ENCODE data around the gene SEC14L2.

The SEC14L2 gene

GRCh38 chr22:30396871-30397655, at the start of gene SEC14L2:
TSS of gene SEC14L2 (plus strand) at chr22:30397018. CDS start at chr22:30397117, 99 bp downstream.
- peak; percentile 37 for DNase-seq (ENCODE audit: low spot score)

GRCh38 chr22:30347255-30347892, 49.4 kb upstream of the SEC14L2 start:
- no peak for DNase-seq (ENCODE audit: low spot score)

- no peak for DNase-seq (ENCODE audit: low spot score)
Measured at GRCh38 chr22:30348404-30348803, 48.4 kb upstream of the SEC14L2 start.

GRCh38 chr22:30348809-30349208, 48.0 kb upstream of the SEC14L2 start:
- DNase-seq (ENCODE audit: low spot score), result no peak

GRCh38 chr22:30351226-30351625, 45.6 kb upstream of the SEC14L2 start:
- no peak for DNase-seq (ENCODE audit: low spot score)

GRCh38 chr22:30354644-30355043, 42.2 kb upstream of the SEC14L2 start:
- DNase-seq (ENCODE audit: low spot score), result no peak

- DNase-seq (ENCODE audit: low spot score), result peak; percentile 92
Measured at GRCh38 chr22:30356449-30357235, 40.2 kb upstream of the SEC14L2 start, which contains the start of the genes CCDC157 and SF3A1. TSS of gene CCDC157 (plus strand) at chr22:30357007. CDS start at chr22:30366001, 8,994 bp downstream. TSS of gene SF3A1 (minus strand) at chr22:30356894. CDS start at chr22:30356792, 102 bp downstream.

GRCh38 chr22:30357236-30357570, 39.6 kb upstream of the SEC14L2 start:
- DNase-seq (ENCODE audit: low spot score), result peak; percentile 67

- DNase-seq (ENCODE audit: low spot score), result no peak
Measured at GRCh38 chr22:30357650-30358215, 39.1 kb upstream of the SEC14L2 start.

- DNase-seq (ENCODE audit: low spot score), result no peak
Measured at GRCh38 chr22:30358541-30358940, 38.3 kb upstream of the SEC14L2 start.

- DNase-seq (ENCODE audit: low spot score), result no peak
Measured at GRCh38 chr22:30361916-30362650, 34.7 kb upstream of the SEC14L2 start.

- no peak for DNase-seq (ENCODE audit: low spot score)
Measured at GRCh38 chr22:30362651-30363281, 34.1 kb upstream of the SEC14L2 start.

GRCh38 chr22:30365891-30366290, 30.9 kb upstream of the SEC14L2 start:
- no peak for DNase-seq (ENCODE audit: low spot score)

- DNase-seq (ENCODE audit: low spot score), result no peak
Measured at GRCh38 chr22:30368420-30368819, 28.4 kb upstream of the SEC14L2 start.

GRCh38 chr22:30370641-30371230, 26.1 kb upstream of the SEC14L2 start:
- DNase-seq (ENCODE audit: low spot score), result no peak

GRCh38 chr22:30371321-30371720, 25.5 kb upstream of the SEC14L2 start:
- no peak for DNase-seq (ENCODE audit: low spot score)

GRCh38 chr22:30371981-30372380, 24.8 kb upstream of the SEC14L2 start:
- no peak for DNase-seq (ENCODE audit: low spot score)

- no peak for DNase-seq (ENCODE audit: low spot score)
Measured at GRCh38 chr22:30372915-30373314, 23.9 kb upstream of the SEC14L2 start.

GRCh38 chr22:30373331-30374325, 23.2 kb upstream of the SEC14L2 start:
- no peak for DNase-seq (ENCODE audit: low spot score)

All from germinal center (tissue), 1 donor.